ENCODE results near the gene EHF.

The EHF gene

DNA sequence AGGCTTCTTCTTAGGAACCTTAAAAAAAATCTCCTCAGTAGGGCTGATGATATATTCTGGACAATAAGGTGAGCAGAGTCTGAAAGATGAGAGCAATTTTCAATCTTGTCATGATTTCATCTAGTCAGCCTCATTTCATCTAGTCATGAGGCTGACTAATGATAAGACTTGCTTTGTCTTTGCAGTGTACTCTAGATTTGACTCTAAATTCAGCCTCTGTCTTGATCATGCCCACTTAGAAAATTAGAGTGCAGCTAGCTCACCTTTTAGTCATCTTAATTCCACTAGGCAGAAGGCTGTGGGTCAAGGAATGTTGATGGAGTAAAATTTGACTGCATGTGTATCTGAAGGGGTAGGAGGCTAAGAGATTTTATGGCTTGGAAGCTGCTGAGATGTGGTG is 5.5 kb downstream of the EHF start:
- DNase-seq: no peak

DNA sequence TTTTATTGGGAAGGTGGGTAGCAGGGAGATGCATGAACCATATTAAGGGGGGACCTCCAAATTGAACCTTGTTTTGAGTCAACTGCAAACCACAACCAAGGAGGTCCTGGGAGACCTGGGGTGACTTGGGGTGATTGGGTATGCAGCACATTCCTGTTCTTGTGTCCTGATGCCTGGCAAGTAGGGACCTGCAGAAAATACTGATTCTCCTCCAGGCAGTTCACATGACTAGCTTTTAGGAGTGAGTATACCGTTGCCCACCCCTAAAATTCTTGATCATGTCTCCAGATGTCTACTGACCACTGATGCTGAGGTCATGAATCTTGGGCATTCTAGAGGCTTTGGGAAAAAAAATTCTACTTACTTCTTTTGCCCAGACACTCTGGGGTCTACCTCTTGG is 6.3 kb downstream of the EHF start:
- DNase-seq: no peak

DNA sequence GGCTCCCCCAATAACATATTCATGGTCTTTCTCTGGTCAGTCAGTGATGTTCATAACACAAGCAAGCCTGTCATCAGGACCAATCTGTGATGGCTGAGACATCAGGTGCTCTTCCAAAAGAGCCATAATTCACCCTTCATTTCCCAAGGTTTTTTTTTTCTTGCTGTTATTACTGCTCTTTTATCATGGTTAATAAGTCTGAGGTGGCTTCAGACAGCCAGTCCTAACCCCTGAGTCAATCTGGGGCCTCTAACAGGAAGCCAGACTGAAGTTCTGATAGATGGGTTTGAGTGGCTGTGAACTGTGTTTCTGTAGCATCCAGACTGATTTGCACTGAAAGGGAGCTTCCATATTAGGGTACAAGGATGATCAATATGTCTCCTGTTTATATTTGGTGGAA is 8.8 kb downstream of the EHF start:
- no peak for DNase-seq

DNA sequence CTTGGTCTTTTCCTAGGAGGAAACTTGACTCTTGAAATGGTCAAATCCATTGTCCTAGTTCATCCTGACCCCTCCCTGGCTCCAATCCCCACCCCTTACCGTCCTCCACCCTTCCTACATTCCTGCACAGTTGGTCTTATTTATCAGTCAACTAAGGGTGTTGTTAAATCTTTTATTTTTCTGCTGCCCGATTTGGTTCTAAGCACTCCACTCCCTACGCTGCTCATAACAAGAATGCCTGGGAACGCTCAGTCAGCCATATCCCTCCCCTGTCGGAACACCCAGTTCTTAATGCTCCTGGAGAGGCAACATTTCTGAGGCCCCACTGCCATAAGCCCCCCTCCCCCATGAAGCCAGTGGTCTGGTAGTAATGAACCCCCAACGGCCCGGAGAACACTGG is 9.7 kb downstream of the EHF start:
- no peak for DNase-seq

DNA sequence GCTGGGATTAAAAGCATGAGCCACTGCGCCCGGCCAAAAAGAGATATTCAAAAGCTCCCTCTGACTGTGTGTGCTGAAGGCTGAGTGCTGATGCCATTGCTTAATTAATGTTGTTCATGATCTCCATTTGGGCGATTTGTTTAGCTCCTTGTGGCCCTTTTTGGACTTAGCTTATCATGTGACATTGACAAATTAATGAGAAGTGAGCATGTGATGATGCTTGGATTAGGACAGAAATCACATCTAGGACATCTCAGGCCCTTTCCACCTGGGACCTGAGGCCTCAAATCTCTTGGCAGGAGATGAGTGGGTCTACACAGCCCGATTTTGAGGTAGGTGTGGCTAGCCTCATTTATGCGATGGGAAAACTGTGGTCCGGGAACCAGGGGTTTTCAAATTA is 10.4 kb downstream of the EHF start:
- no peak for DNase-seq

DNA sequence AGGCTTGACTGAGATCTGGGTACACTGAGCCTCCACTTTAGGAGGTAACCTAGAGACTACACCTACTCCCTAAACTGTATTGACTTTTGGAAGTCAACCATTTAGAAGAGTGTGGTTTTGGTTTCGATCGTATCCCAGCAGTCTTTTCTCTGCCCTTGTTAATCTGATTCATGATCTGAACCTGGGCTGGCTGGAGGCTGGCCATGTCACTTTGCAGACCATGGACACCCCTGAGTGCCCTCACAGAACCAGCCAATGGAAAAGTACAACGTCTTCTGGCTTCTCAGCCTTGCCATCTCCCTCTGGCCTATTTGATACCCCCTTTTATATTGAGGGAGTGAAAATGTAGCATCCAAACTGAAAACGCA is 10.8 kb downstream of the EHF start:
- DNase-seq: no peak

DNA sequence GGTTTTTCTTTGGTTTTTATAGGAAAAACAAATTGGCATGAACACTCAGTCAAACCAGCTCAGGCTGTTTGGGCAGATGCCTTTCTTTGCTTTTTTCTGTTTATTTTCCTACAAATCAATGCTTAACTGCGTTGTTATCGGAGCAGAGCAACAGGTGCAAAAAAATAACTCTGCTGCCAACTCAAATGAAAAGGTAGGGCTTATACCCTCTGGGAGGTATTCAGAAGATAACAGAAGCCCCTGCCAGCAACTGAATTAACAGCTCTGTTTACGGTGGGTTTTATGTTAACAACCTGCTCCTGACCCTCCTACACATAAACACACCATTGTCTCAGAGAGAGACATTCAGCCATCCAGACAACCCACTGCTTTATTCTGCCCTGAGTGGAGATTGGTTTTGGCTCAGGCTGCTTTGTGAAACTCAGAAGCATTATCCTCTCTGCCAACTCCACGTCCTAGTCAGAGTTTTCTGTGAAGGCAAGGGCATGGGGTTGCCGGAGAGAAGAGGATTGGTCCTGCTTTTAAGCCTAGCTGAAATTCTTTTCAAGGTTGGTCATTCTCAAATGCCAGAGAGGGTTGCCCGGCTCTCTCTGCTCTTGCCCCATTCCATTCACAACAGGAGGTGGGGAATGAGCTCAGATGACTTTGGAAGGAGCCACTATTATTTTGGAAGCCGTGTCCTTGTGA is 11.4 kb downstream of the EHF start:
- peak; percentile 11 to 28 for DNase-seq

DNA sequence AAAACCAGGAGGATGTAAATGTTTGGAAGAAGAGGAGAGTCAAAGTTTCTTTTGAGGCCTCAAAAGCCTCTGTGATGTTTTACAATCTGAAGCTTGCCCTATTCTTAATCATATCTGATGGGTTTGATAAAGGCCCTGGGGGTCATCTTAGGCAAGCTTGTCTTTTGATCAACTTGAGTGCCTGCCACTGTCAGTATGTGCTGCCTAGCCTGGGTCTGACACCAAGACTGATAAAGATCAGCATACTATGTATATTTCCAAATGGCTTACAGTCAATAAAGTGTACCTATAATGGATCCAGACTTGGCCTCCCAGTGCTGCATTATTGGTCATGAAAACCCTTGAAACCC is 12.7 kb downstream of the EHF start:
- no peak for DNase-seq

DNA sequence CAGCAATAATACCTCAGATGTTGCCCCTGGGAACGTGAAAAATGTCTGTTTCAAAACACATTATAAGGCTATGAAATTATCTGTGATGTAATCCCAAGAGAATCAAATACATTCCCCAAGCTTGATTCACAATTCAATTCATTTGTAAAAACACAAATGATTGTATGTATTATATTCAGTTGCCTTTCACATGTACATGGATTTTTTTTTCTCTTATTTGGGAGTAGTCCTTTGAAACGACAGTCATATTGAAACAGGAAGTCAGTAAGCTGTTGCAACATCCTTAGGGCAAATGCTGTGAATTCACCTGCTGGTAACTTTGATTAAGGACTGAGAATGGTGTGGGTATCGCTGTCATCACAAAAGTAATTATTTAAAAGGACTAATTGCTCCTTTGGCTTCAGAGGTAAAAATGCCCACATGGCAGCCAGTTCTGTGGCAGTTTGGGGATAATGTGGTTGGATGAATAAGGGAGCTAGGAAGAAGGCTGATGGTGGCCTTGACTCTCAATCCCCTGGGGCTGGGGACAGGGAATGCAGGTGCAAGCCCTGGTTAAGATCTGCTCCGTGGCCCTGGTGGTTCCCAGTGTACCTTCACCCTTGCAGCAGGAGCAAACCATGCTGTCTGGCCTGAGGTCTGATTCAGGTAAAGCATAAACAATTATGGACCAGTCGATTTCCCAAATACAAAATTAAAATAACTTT is 13.2 kb downstream of the EHF start:
- peak in 1 of 2 experiments; percentile 32 for DNase-seq

DNA sequence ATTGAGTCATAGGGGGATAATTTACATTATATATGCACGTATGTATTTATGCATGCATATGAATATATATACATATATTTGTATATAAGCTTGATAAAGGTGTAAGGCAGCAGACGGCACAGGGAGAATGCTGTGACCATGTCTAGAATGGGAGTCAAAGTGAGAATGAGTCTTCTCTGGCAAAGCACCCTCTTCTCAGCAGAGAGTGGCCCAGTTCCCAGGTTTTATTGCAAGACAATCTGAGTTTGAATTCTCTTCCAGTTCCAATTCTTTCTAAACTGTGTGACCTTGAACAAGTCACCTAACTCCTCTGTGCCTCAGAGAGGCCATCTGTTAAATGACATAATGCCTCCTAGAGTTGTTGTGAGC is 13.8 kb downstream of the EHF start:
- no peak for DNase-seq

DNA sequence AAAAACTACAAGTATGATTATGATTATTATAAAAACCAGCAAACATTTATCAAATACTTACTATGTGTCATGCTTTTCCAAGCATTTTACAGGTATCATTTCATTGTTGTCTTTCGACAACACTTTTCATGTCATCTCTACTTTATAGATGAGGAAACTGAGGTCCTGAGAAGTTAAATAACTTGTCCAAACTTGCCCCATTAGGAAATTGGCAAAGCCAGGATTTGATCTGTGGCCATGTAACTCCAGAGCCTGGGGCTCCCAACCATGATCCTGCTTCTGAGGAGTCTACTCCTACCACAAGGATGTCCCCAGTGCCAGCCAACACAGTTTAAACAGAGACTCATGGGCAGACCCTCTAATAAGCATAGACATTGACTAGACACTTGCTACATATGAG is 15.2 kb downstream of the EHF start:
- no peak for DNase-seq

DNA sequence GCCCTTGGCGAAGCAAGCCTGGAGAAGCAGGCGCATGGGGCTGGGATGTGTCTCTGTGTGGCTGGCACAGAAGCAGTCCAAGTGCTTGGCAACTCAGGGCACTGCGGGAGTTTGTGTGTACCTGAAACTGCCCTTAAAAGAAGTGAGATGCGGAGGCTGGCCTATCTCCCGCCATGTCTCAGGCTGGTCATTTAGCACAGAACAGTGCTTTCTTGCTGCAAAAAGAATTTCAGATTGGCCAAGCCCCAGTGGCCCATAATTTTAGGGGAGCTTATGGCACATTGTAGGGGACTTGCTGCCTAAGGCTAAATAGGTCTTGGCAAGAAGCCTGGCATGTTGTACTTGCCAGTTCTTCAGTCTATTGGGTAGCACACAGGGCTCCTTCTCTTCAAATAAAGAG is 16.4 kb downstream of the EHF start:
- DNase-seq: no peak

DNA sequence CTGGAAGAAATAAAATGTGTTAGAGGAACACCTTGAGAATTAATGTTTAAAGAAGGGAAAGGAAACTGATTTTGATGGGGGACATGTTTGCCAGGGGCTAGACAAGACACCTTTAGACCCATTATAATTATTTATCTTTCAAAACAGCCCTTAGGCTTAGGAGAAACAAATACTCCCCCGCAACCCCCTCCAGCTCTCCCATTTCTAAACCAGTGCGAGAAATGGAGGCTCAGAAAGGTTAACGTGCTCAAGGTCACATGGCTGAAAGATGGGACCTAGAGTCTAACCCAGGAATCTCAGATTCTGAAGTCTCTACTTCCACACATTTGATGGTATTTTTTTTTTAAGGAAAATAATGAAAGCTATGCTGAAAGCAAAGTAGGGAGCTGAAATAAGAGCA is 18.0 kb downstream of the EHF start:
- DNase-seq: no peak

DNA sequence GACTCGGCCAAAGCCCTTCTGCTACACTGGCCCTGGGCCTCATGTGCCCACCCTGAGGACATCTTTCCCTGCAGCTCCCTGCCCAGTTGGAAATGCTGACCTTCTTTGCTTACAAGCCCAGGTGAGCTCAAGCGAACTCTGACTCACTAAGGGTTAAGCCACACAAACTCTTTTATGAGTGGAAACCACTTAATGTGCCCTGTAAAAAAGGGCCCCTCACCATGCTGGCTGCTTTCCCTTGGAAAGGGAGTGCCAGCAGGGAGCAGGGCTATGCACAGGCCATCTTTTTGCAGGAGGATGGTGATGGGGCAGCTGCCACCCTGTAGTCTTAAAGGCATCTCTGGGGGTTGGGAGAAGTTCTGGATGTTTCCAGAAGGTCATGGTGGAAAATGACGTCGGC is 18.7 kb downstream of the EHF start:
- DNase-seq: no peak

DNA sequence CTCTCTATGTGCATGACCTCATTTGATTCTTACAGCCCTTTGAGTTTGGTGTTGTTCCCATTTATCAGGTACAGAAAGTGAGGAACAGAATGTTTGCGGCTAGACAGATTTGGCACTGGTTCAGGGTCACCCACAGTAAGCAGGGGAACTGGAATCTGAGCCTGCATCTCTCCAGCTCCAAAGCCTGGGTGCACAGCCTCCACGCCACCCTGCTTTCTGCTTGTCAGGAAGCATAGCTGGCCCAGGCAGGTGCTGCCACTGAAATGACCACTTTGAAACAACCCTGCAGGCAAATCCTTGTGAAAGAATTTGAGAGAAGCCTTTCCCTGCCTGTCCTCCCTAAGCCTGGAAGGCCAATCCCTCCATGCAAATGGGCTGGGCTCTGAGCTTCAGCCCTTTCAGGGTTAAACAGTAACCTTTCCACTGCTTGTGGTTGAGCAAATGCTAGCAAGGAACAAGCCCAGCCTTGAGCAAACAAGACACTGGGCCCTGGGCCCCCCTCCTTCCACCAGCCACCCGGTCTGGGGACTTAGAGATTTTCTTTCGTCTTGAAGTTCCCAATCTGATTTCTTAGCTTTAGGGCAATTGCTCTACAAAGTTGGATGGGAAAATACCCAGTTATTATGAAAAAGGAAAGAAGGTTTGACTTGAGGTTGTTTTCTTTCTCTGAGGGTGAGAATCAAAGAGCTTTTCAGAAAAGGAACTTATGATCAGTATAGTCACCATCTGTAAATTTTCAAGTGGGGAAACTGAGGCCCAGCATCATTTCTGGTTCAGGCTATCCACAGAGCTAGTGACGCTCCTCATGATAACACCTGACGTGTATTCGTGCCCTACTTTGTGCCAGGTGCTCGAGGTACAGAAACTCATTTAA is 19.4 kb downstream of the EHF start:
- no peak for DNase-seq

DNA sequence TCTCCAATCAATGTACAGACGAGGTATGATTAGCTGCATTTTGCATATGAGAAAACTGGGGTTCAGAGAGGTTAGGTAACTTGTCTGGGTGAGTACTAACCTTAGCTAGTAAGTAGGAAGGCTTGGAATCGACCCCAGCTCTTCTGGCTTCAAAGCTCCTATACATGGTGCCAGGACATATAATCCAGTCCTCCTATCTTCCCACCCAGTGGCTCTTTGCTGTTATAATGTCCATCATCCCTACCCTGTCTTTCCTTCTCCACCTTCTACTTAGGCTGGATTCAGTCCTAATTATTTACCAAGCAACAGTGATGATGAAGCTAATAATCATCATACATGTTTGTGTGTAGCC is 20.0 kb downstream of the EHF start:
- DNase-seq: no peak

DNA sequence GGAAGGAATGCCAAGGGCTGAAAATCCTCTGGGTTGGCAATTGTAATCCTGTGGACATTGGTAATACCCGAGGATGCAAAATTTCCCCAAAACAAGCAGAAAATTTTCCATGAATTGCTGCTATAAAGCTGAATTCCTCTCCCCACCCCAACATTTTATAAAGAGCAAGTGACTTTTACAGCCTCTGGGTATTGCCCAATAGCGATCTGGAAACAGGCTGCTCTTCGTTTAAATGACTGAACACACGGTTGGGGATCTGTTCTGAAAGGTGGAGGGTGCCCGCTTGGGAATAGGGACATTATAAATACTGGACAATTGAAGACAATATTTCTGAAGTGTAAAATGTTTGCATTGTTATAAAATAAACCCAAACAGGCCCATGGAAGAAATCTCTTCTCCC is 20.6 kb downstream of the EHF start:
- no peak for DNase-seq

DNA sequence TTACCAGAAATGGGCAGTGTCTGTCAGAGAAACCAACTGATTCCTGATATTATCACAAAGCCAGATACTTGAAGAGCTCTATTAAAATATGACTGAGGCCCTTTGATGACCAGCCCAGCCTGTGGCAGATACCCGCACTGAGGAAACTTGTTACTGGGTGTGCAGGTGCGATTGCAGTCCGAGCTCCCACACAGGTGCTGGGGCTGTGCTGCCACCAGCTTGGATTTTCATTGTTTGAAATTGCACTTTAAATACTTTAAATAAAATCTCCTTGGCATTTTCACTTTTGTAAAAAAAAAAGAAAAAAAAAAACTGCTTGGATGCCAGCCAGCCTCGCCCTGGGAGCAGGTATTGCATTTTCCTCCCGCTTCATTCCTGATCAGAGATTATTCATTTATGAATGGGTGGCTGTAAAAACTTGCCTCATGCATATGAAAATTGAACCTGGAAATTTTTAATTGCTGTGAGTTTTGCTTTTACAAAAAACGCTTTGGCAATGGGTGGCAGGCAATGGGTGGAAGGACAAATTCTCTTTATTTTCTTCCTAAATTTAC is 21.2 kb downstream of the EHF start:
- DNase-seq: no peak

DNA sequence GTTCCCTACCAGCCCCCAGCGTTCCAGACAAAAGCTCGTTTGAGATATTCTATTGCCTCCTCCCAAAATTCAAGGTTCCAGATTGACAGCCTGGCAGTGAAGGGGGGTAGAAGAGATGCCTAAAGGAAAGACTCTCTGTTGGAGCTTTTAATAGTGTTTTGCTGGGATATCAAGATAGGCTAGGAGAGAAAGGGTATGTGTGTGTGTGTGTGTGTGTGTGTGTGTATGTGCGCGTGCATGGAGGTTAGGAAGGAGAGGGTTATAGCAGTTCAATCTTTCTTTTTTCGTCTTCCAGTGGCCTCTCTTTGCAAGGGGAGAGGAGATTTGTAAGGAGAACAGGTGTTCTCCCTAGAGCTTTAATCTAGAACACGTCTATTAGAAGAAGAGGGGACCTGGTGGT is 22.0 kb downstream of the EHF start:
- DNase-seq: no peak

DNA sequence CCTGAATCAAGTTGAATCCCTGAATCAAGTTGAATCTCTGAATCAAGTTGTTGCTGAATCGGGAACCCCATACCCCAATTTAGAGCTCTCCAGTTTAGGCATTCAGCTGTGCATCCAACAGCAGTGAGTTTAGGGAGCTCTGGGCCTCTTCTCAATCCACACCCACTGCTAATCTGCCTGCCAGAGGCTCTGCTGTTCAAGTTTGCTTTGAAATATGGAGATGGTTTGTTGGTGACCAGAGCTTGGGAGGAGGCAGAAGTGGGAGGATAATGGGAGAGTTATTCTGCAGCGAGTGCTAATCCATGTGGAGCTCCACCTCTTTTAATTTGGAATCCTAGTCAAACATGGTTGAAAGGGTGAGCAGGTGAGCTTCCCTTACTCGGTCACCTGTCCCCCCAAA is 22.4 kb downstream of the EHF start:
- no peak for DNase-seq

DNA sequence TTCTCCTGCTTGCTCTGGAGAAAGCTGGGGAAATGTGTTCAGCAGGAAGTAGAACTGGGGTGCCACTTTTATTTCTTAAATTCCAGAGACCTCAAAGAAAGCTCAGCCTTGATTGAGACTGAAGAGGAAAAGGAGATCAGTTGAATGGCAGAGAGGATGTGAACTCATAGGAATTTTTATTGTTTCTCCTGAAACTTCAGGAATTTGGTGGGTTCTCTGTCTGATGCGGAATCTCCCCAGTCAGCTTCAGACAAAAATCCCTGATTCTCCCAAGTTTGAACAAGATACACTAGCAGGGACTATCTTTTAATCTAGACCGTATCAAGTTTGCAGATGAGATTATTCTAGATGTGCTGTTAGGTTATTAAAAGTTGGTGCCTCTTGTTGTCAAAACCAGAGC is 23.0 kb downstream of the EHF start:
- DNase-seq: no peak

DNA sequence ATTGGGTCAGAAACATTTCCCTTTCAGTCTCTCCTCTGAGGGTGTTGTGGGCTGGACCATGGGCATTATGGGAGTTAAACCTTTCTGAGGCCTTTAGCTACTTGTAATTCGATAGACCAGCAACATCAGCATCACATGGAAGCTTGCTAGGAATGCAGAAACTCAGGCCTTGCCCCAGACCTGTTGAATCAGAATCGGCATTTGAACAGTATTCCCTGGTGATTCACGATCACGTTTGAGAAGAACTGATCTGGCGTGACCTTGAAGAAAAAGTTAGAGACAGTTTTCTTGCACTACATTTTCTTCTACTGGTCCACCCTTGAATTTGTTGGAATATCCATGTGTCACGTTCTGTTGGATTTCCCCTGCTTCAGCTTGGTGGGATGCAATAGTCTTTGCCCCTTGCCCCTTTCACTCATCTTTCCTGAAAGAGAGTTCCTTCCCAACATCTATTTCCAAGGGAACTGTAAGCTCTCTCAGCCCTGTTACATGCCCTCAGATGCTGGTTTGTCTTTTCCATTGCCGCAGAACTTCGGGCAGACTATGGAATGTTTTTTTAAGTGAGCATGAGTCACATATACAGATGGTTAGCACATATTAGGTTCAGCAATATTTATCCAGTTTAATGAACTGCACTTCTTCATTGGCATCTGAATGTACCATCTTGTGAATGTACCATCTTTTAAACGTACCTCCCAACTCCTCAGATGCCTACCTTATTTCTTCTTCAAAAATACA is 23.9 kb downstream of the EHF start:
- no peak for DNase-seq

DNA sequence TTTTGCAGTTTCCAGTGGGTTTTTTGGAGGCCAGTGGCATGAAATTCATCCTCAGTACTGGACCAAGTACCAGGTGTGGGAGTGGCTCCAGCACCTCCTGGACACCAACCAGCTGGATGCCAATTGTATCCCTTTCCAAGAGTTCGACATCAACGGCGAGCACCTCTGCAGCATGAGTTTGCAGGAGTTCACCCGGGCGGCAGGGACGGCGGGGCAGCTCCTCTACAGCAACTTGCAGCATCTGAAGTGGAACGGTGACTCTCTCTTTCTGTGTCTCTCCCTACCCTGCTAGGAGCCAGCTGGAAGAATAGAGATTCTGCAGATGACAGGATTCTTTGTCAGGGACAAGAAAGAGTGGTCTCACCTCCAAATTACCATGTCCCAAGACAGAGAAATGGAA is 25.5 kb downstream of the EHF start:
- no peak for DNase-seq
